Urinary bladder (tissue), 4 donors: ENCODE data around the gene PTPRCAP. TPM values are rescaled to one million over a fixed set of nuclear protein-coding genes. Genes with fewer than 3 reads are reported as not detected.
"Not testable (repeated sequence)": the region's sequence is repeated elsewhere in the genome, so short reads cannot be mapped to it uniquely, and the experiment has no call there.

ENCODE experiments used
- DNase-seq: peaks from one replicate; pipeline ENCODE4 v3.0.0-alpha.2; 2015; ENCODE audit errors: extremely low spot score
- H3K27ac ChIP-seq: one replicate; pipeline ENCODE4 v1.5.1; 2013; ENCODE audit warnings: low read depth, mild to moderate bottlenecking, moderate library complexity
- H3K36me3 ChIP-seq: one replicate; pipeline ENCODE4 v1.6.1; 2013; ENCODE audit warnings: mild to moderate bottlenecking, moderate library complexity; ENCODE audit not compliant: insufficient read depth
- H3K4me1 ChIP-seq: one replicate; pipeline ENCODE4 v1.6.1; 2013; ENCODE audit warnings: mild to moderate bottlenecking, moderate library complexity; ENCODE audit not compliant: insufficient read depth
- H3K4me3 ChIP-seq: one replicate; pipeline ENCODE4 v1.5.1; 2013; ENCODE audit warnings: low read depth, low read length
- WGBS: extraction: QIAGEN DNeasy Blood & Tissue Kit; methylation state at CpG from one replicate; pipeline ENCODE4 v1.1.7; 2013; 5-methylcytosine and 5-hydroxymethylcytosine counted together
- polyA plus RNA-seq: library from polyadenylated mRNA; stranded (reverse); fragments of 200-250 nt; gene quantifications from one replicate; pipeline ENCODE4 v1.2.3, GENCODE V29; 2013
- total RNA-seq: library from RNA; depleted of rRNA; stranded (reverse); fragments of >200 nt; gene quantifications from one replicate; pipeline ENCODE4 v1.2.3, GENCODE V29; 2014
- donor health status: healthy with polysubstance abuse.
- donor health status: healthy.

Gene PTPRCAP
- total and polyA plus RNA-seq, 2 donors: 1.2 to 5.2 TPM

DNA sequence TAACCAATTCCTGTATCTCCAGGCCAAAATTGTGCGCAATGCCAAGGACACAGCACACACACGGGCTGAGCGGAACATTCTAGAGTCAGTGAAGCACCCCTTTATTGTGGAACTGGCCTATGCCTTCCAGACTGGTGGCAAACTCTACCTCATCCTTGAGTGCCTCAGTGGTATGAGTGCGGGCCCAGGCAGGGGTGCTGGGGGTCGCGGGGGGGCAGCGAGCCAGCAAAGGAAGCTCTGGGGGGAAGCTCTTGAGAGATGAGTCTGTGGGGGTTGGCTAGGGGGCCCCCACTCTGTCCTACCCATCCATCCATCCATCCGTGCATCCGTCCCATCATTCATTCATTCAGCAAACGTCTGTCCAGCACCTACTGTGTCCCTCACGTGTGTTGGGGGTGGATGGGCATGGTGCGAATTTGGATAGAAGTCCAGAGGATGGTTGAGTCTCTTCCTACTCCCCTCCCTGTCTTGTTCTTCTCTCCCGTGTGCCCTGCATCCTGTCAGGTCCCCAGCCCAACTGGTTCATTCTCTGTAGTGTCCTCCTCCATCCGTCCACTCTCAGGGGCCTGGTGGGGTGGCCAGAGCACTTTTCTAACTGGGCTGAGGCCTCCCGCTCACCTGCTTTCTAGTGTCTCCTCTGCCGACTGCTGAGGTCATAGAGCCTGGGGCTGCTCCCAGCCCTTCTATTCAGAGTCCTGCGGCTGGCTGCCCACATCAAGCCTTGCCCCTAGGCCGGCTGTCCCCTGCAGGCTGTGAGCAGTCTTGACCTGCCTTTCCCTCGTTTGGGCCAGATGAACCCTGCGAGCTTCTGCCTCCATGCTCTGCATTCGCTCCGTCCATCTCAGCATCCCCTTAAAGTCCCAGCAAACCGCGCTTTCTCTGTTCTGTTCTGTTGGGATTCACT, 5.9 kb downstream of the PTPRCAP start:
- no peak overlapping the region for H3K4me3 ChIP-seq
- no peak overlapping the region for H3K27ac ChIP-seq
- peaks cover 2% of the 10 kb centered on the region for H3K36me3 ChIP-seq
- no peak for DNase-seq
- WGBS: 90% methylated on average over 24 of the region's 24 CpGs
- no peaks in the 10 kb centered on the region for H3K4me1 ChIP-seq

DNA sequence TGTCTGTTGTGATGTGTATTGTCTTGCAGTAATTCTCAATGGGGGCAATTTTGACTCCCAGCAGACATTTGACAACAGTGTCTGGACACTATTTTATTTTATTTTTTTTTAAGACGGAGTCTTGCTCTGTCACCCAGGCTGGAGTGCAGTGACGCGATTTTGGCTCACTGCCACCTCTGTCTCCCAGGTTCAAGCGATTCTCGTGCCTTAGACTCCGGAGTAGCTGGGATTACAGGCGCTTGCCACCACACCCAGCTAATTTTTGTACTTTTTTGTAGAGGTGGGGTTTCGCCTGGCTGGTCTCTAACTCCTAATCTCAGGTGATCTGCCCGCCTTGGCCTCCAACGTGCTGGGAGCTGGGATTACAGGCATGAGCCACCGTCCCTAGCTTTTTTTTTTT, 7.8 kb downstream of the PTPRCAP start:
- H3K4me3 ChIP-seq: no peak overlapping the region
- no peak for DNase-seq
- peaks cover 2% of the 10 kb centered on the region for H3K36me3 ChIP-seq

DNA sequence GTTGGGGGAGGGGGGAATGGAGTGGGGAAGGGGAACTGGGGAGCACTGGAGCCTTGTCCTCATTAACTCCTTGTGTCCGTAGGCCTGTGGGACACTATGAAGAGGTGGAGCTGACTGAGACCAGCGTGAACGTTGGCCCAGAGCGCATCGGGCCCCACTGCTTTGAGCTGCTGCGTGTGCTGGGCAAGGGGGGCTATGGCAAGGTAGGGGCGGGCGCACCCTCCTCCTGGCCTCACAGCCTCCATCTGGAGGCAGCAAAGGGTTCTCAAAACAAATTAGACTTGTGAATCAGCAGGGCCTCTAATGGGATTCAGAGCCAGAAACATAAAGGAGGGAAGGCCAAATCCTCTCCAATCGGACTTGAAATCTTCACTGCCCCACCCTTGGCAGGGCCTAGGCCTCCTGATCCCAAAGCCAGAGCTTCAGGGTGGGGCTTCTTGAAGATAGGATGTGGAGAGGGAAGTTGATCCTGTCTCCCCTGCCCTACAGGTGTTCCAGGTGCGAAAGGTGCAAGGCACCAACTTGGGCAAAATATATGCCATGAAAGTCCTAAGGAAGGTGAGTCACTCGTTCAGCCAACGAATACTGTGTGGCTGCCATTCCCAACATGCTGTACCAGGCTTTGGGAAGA, 8.3 kb downstream of the PTPRCAP start:
- Histone ChIP-seq H3K36me3 (peaks cover 2% of the 10 kb centered on the region), H3K4me1 (no peaks in the 10 kb centered on the region), H3K27ac (no peak overlapping the region), H3K4me3 (peak overlapping the region; percentile 74)
- WGBS: 48% methylated on average over 12 of the region's 12 CpGs
- no peak for DNase-seq

More for the DNA sequence above, 7.8 kb downstream of the PTPRCAP start:
- Histone ChIP-seq H3K27ac (no peak overlapping the region), H3K4me1 (no peaks in the 10 kb centered on the region)
- 82% methylated on average over 11 of the region's 11 CpGs for WGBS

DNA sequence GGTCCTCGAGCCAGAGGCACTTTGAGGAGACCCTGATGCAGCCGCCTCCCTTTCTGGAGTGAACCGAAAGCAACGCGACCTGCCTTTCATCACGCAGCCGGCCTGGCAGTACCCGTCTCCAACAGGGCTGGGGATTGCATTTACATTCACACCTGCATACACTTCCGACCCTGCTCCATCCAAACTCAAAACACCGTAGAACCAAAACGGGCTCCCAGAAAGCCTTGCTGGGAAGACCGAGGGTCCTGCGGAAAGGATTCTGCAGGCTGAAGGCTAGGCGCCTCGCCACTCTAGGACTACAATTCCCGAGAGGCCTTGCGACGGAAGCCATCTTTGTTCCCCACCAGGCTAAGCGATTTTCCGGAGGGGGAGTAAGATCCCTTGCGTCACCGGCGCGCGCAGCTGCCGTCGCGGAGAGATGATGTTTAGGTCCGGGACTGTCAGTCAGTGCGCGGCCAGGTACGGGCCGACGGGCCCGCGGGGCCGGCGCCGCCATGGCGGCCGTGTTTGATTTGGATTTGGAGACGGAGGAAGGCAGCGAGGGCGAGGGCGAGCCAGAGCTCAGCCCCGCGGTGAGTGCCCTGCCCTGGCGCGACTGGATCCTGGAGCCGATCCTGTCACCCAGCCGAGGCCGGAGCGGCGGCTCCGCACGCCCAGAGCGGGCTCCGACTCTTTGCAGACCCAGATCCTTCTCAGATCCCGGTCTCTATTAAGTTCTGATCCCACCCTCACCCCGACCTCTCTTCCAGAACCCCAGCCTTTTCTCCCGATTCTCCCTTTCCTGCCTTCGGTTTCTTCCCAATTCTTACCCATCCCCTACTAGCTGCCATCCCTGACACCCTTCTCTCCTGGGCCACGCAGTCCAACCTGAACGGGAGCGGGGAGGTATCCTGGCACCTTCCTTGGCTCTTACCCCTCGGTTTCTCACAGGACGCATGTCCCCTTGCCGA, 9.2 kb downstream of the PTPRCAP start, which contains the start of gene RPS6KB2:
RPS6KB2 (plus strand) TSS at position 443 of the 950 bp plus-strand sequence; CDS start at position 495, 52 bp downstream.
- peak; percentile 96 for DNase-seq
- Histone ChIP-seq H3K4me1 (no peaks in the 10 kb centered on the region), H3K4me3 (peak within 1 kb of the TSS; percentile 74), H3K36me3 (peaks cover 2% of the 10 kb centered on the region), H3K27ac (peak within 1 kb of the TSS; percentile 82)
- under 1% methylated on average over 68 of the region's 68 CpGs for WGBS

DNA sequence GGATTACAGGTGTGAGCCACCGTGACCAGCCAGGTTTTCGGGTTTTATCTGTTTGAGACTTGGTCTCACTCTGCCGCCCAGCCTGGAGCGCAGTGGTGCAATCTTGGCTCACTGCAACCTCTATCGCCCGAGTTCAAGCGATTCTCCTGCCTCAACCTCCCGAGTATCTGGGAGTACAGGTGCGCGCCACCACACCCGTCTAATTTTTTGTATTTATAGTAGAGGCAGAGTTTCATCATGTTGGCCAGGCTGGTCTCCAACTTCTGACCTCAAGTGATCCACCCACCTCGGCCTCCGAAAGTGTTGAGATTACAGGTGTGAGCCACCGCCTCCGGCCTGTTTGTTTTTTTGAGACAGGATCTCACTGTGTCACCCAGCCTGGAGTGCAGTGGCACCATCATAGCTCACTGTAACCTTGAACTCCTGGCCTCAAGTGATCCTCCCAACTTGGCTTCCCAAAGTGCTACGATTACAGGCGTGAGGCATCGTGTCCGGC, 10.1 kb downstream of the PTPRCAP start:
- not testable (repeated sequence) for DNase-seq, H3K36me3 ChIP-seq, H3K4me1 ChIP-seq
- WGBS: 78% methylated on average over 19 of the region's 19 CpGs
- Histone ChIP-seq H3K27ac (peak overlapping the region; percentile 28), H3K4me3 (peak overlapping the region; percentile 74)

DNA sequence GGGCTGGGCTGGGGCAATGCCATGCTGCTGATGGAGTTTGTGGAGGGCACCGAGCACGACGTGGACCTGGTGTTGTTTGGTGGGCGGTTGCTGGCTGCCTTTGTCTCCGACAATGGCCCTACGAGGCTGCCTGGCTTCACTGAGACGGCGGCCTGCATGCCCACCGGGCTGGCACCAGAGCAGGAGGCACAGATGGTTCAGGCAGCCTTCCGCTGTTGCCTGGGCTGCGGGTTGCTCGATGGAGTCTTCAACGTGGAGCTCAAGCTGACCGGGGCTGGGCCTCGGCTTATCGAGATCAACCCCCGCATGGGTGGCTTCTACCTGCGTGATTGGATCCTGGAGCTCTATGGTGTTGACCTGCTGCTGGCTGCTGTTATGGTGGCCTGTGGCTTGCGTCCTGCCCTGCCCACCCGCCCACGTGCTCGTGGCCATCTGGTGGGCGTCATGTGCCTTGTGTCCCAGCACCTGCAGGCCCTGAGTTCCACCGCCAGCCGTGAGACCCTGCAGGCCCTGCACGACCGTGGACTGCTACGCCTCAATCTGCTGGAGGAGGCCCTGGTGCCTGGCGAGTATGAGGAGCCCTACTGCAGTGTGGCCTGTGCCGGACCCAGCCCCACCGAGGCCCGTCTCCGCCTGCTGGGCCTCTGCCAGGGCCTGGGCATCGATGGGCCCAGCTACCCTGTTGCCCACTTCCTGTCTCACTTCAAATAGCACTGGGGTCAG, 13.4 kb downstream of the PTPRCAP start:
- no peaks in the 10 kb centered on the region for H3K36me3 ChIP-seq
- WGBS: 83% methylated on average over 34 of the region's 34 CpGs
- no peak overlapping the region for H3K4me3 ChIP-seq
- DNase-seq: no peak
- H3K27ac ChIP-seq: no peak overlapping the region
- peaks cover 2% of the 10 kb centered on the region for H3K4me1 ChIP-seq

DNA sequence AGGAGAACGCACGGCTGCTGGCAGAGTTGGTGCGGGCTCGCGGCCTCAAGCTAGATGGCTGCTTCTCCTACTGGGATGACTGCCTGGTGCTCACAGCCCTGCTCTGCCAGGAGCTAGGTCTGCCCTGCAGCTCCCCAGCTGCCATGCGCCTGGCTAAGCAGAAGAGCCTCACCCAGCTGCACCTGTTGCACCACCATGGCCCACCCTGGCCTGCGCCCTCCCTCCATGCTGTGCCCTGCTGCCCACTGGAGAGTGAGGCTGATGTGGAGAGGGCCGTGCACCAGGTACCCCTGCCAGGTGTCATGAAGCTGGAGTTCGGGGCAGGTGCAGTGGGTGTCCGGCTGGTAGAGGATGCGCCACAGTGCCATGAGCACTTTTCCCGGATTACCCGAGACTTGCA, 14.0 kb downstream of the PTPRCAP start:
- WGBS: 90% methylated on average over 13 of the region's 13 CpGs
- Histone ChIP-seq H3K27ac (no peak overlapping the region), H3K36me3 (no peaks in the 10 kb centered on the region), H3K4me1 (peaks cover 2% of the 10 kb centered on the region), H3K4me3 (no peak overlapping the region)
- DNase-seq: no peak

DNA sequence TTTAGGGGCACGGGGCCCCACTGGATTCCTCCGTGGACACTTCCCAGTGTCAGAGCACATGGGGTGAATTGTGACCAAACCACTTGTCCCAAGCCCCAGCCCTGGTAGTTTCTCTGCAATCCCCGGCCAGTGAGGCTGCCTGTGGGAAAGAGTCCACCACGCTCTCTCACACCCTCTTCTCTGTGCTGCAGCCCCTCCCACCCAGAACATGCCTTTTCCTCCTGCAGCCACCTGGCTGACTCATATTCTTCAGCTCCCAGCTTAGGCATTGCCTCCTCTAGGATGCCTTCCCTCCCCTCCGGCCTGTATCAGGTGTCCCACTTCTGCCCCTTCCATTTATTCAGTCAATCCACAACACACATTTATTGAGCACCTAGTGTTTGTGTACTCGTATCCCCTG, 14.6 kb downstream of the PTPRCAP start:
- H3K4me3 ChIP-seq: no peak overlapping the region
- WGBS: 59% methylated on average over 6 of the region's 6 CpGs
- H3K36me3 ChIP-seq: no peaks in the 10 kb centered on the region
- H3K4me1 ChIP-seq: peaks cover 2% of the 10 kb centered on the region
- no peak for DNase-seq
- no peak overlapping the region for H3K27ac ChIP-seq

DNA sequence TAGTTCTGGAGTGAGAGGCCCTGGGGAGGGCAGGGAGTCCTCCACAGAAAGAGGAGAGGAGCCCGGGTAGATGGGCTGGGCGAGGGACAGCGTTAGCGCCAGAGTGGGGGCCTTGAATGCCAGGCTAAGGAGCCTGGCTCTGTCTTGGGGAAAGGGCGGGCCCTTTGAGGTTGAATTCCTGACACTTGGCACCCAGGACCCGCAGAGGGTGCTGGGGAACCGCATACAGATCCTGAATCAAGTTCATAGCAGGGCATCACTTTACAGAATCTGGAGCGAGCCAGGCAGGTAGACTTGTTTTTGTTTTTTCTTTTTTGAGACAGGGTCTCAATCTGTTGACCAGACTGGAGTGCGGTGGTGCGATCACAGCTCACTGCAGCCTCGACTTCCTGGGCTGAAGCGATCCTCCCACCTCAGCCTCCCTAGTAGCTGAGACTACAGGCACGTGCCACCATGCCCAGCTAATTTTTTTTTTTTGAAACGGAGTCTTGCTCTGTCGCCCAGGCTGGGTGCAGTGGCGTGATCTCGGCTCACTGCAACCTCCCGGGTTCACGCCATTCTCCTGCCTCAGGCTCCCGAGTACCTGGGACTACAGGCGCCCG, 16.0 kb downstream of the PTPRCAP start:
- Histone ChIP-seq H3K36me3 (no peaks in the 10 kb centered on the region), H3K27ac (no peak overlapping the region), H3K4me1 (peaks cover 2% of the 10 kb centered on the region), H3K4me3 (no peak overlapping the region)
- no peak for DNase-seq
- whole genome bisulfite sequencing: 76% methylated on average over 22 of the region's 22 CpGs

DNA sequence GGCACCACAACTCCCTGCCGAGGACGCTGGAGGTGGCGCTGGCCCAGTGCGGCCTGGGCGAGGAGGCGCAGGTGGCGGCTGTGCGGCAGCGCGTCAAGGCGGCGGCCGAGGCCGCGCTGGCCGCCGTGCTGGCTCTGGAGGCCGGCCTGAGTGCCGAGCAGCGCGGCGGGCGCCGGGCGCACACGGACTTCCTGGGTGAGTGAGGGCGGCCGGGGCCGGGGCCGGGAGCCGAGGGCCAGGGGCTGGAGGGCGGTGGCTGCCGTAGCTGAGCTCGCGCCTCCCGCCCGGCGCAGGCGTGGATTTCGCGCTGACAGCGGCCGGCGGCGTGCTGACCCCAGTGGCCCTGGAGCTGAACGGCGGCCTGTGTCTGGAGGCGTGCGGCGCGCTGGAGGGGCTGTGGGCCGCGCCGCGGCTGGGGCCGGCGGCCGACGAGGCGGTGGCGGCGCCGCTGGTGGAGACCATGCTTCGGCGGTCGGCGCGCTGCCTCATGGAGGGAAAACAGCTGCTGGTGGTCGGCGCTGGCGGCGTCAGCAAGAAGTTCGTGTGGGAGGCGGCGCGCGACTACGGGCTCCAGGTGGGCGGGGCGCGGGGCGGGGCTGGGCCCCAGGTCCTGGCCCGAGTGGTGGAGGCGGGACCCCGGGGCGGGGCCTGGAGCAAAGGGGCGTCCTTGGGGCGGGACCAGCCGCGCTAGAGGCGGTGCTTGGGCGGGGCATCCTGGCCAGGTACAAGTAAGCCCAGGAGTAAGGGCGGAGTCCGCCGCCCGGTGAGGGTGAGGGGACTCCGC, 16.6 kb downstream of the PTPRCAP start:
- Histone ChIP-seq H3K27ac (peak overlapping the region; percentile 91), H3K4me3 (peak overlapping the region; percentile 51), H3K36me3 (no peaks in the 10 kb centered on the region), H3K4me1 (peaks cover 2% of the 10 kb centered on the region)
- under 1% methylated on average over 97 of the region's 97 CpGs for WGBS
- DNase-seq: peak; percentile 81

DNA sequence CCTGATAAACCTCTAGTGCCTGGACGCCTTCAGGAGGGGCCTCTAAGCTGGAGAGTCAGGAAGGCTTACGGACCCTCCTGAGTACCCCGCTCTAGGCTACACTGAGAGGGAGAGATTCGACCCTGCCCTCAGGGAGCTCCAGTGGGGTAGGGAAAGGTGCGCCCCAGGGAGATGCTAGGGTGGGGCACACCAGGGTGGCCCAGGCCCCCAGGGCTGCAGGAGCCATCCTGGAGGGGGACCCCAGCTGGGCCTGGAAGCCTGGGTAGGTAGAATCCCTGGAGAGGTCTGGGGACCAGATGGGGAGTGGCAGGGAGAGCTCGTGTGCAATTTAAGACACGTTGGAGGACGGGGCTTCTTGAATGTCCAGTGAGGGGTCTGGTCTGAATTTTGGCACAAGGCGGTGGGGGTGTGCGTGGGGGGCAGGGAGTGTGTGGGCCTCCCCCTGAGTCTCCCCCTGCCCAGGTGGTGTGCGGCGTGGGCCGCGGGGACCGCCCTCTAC, 17.3 kb downstream of the PTPRCAP start:
- peak overlapping the region; percentile 91 for H3K27ac ChIP-seq
- H3K36me3 ChIP-seq: no peaks in the 10 kb centered on the region
- DNase-seq: no peak
- peaks cover 2% of the 10 kb centered on the region for H3K4me1 ChIP-seq
- WGBS: 35% methylated on average over 15 of the region's 15 CpGs
- H3K4me3 ChIP-seq: peak overlapping the region; percentile 51
